ENCODE measurements around the gene ABI2. TPM values are rescaled to one million over a fixed set of nuclear protein-coding genes. Genes with fewer than 3 reads are reported as not detected.

The ABI2 gene
- total and polyA plus RNA-seq, 2 of the 4 experiments (the other 2 are of a cell fraction) = 35.7 to 54.0 TPM

- Histone ChIP-seq H2BK15ac (ENCODE audit: low read depth, low read length) (no peak overlapping the region), H3K27ac (ENCODE audit: insufficient read depth, low read length) (no peak overlapping the region), H3K27me3 (ENCODE audit: control insufficient read depth, insufficient read depth, low read length) (no peaks in the 10 kb centered on the region), H3K9me1 (ENCODE audit: insufficient read depth, low read length) (no peaks in the 10 kb centered on the region; the same call in 1 of the 2 replicates), H3K4ac (ENCODE audit: low read depth, low read length) (no peak overlapping the region), H3K36me3 (ENCODE audit: control insufficient read depth, insufficient read depth, low read length) (peaks cover 3% of the 10 kb centered on the region; the same call in 1 of the 2 replicates), H2BK120ac (ENCODE audit: low read depth, low read length) (no peak overlapping the region), H3K18ac (ENCODE audit: low read depth, low read length) (no peak overlapping the region), H3K56ac (ENCODE audit: extremely low read depth, insufficient read depth, low read length) (no peak overlapping the region), H3K14ac (replicated peaks; ENCODE audit: low read depth, low read length) (no peak overlapping the region), H4K20me1 (ENCODE audit: insufficient read depth, low read length) (no peaks in the 10 kb centered on the region), H2BK5ac (ENCODE audit: low read depth, low read length, poor library complexity, severe bottlenecking) (no peak overlapping the region), H2AFZ (replicated peaks; ENCODE audit: low read length, poor library complexity) (no peak overlapping the region), H2AK9ac (replicated peaks; ENCODE audit: low read depth, low read length, poor library complexity) (no peak overlapping the region), H2BK20ac (ENCODE audit: low read depth, low read length) (no peak overlapping the region), H3K9me3 (ENCODE audit: control insufficient read depth, insufficient read depth, low read length) (no peaks in the 10 kb centered on the region), H2AK5ac (ENCODE audit: low read depth, low read length) (no peak overlapping the region), H3K23ac (ENCODE audit: low read depth, low read length) (no peak overlapping the region), H4K8ac (ENCODE audit: low read depth in 2 of 2, low read length in 2 of 2) (no peak overlapping the region), H4K5ac (ENCODE audit: low read depth, low read length) (no peak overlapping the region), H3K4me2 (ENCODE audit: low read depth, low read length) (no peak overlapping the region), H3K4me1 (ENCODE audit: control insufficient read depth, insufficient read depth, low read length) (no peaks in the 10 kb centered on the region), H4K91ac (ENCODE audit: insufficient read depth, low read depth, low read length) (no peak overlapping the region), H3K9ac (ENCODE audit: low read depth, low read length) (no peak overlapping the region), H3K4me3 (ENCODE audit: insufficient read depth, low read depth, low read length) (no peak overlapping the region), H3K79me1 (ENCODE audit: low read depth in 1 of 2, low read length in 2 of 2) (peaks cover 14 to 20% of the 10 kb centered on the region in 2 experiments; a peak in 3 of 4 replicates)
- DNase-seq = no peak
- dilution Hi-C loops (cut with HindIII; ENCODE audit: low sequenced_read_pairs, unreplicated experiment) (no loop called here), in situ Hi-C loops (cut with MboI; ENCODE audit: low sequenced_read_pairs) (no loop called here), intact Hi-C loops (cut with micrococcal nuclease) (no loop called here)
- POLR2A ChIA-PET (ENCODE audit: unreplicated experiment) = no interaction called here
- no peak for ATAC-seq (ENCODE audit: low read depth)
- no TSS peak for BruUV-seq (replicated peaks)
- CTCF ChIA-PET = no interaction called here
- WGBS, 2 experiments (ENCODE audit: extremely low coverage in 2 of 2, insufficient read length in 1 of 2) = no CpG with 5 or more reads among the region's 2 CpGs
- TF ChIP-seq POLR2A (IDR thresholded peaks at IDR 0.05; ENCODE audit: low read depth, low read length) = no peak
- TF ChIP-seq CHD1 (IDR thresholded peaks at IDR 0.05; ENCODE audit: low read depth, low read length) = no peak
- TF ChIP-seq USF2 (IDR thresholded peaks at IDR 0.05; ENCODE audit: low read depth, low read length) = no peak
These were observed 148.7 kb downstream of the ABI2 start for GRCh38 chr2:203476881-203477280.
